CD4-positive, alpha-beta T cell treated with Interleukin-1 beta for 1 hour (primary cell): ENCODE measurements around the gene SMIM3.
A peak's percentile ranks its signal among the peaks of the same experiment; 100 is the strongest.
"Not testable (repeated sequence)": the region's sequence is repeated elsewhere in the genome, so short reads cannot be mapped to it uniquely, and the experiment has no call there.

Experiments
- DNase-seq, 2 donors: peaks; one replicate each; pipeline ENCODE4 v3.0.0-alpha.2; 2020 to 2022

Gene SMIM3

GRCh38 chr5:150801117-150801927, 22.8 kb downstream of the SMIM3 start:
- DNase-seq: peak in 1 of 2 donors; percentile 61

- DNase-seq: no peak
Measured at GRCh38 chr5:150804388-150804787, 25.8 kb downstream of the SMIM3 start.

- no peak for DNase-seq
Measured at GRCh38 chr5:150809363-150809762, 30.8 kb downstream of the SMIM3 start.

GRCh38 chr5:150815010-150815409, 36.5 kb downstream of the SMIM3 start:
- DNase-seq: no peak

GRCh38 chr5:150816946-150817345, 38.4 kb downstream of the SMIM3 start:
- DNase-seq: no peak

GRCh38 chr5:150829744-150830143, 51.2 kb downstream of the SMIM3 start:
- DNase-seq: no peak

GRCh38 chr5:150831821-150832220, 53.3 kb downstream of the SMIM3 start:
- not testable (repeated sequence) for DNase-seq

- DNase-seq: no peak
Measured at GRCh38 chr5:150836064-150836463, 57.5 kb downstream of the SMIM3 start.

GRCh38 chr5:150836703-150837102, 58.1 kb downstream of the SMIM3 start:
- no peak for DNase-seq

GRCh38 chr5:150845185-150845859, 66.8 kb downstream of the SMIM3 start:
- DNase-seq: not testable (repeated sequence)

- DNase-seq: peak; percentile 60 to 61
Measured at GRCh38 chr5:150846308-150846653, 67.7 kb downstream of the SMIM3 start, which contains the start of gene IRGM. Gene IRGM, plus strand, starts transcription at chr5:150846521. Its CDS starts 1,603 bp downstream, at chr5:150848124.
